ENCODE measurements around the gene WNK3.

The WNK3 gene

GRCh38 chrX:54238588-54238987 lies 119.3 kb downstream of the WNK3 start:
- Histone ChIP-seq H3K4me2 (ENCODE audit: low read depth, low read length) (no peak overlapping the region), H3K79me2 (ENCODE audit: low read length) (no peaks in the 10 kb centered on the region), H3K9me2 (replicated peaks; ENCODE audit: insufficient read depth, low read length) (no peaks in the 10 kb centered on the region), H3K27ac (ENCODE audit: low read length) (no peak overlapping the region), H2AFZ (ENCODE audit: low read length) (no peak overlapping the region), H3K4me1 (ENCODE audit: low read length) (no peaks in the 10 kb centered on the region), H3K4me3 (ENCODE audit: low read length) (no peak overlapping the region), H3K9ac (ENCODE audit: low read length) (no peak overlapping the region), H3K9me3 (replicated peaks; ENCODE audit: insufficient read depth, low read length) (no peaks in the 10 kb centered on the region), H3K36me3 (replicated peaks; ENCODE audit: insufficient read depth, low read length) (no peaks in the 10 kb centered on the region), H4K20me1 (ENCODE audit: insufficient read depth, low read length) (no peaks in the 10 kb centered on the region), H3F3A (ENCODE audit: insufficient read depth, low read length) (no peaks in the 10 kb centered on the region), H3K27me3 (replicated peaks; ENCODE audit: insufficient read depth, low read length) (no peaks in the 10 kb centered on the region)
- TF ChIP-seq, protein P1, sequence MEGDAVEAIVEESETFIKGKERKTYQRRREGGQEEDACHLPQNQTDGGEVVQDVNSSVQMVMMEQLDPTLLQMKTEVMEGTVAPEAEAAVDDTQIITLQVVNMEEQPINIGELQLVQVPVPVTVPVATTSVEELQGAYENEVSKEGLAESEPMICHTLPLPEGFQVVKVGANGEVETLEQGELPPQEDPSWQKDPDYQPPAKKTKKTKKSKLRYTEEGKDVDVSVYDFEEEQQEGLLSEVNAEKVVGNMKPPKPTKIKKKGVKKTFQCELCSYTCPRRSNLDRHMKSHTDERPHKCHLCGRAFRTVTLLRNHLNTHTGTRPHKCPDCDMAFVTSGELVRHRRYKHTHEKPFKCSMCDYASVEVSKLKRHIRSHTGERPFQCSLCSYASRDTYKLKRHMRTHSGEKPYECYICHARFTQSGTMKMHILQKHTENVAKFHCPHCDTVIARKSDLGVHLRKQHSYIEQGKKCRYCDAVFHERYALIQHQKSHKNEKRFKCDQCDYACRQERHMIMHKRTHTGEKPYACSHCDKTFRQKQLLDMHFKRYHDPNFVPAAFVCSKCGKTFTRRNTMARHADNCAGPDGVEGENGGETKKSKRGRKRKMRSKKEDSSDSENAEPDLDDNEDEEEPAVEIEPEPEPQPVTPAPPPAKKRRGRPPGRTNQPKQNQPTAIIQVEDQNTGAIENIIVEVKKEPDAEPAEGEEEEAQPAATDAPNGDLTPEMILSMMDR (IDR thresholded peaks at IDR 0.05; ENCODE audit: low read length): no peak
- TF ChIP-seq EZH2phosphoT487 (IDR thresholded peaks at IDR 0.05; ENCODE audit: low read length): no peak
- TF ChIP-seq EZH2 (optimal IDR thresholded peaks at IDR 0.05; ENCODE audit: low read depth, low read length): no peak
- no peak for DNase-seq

- Histone ChIP-seq H3K36me3 (replicated peaks; ENCODE audit: insufficient read depth, low read length) (no peaks in the 10 kb centered on the region), H3K9me3 (replicated peaks; ENCODE audit: insufficient read depth, low read length) (no peaks in the 10 kb centered on the region), H3K9ac (ENCODE audit: low read length) (no peak overlapping the region), H3K4me1 (ENCODE audit: low read length) (no peaks in the 10 kb centered on the region), H3K4me2 (ENCODE audit: low read depth, low read length) (no peak overlapping the region), H3K79me2 (ENCODE audit: low read length) (no peaks in the 10 kb centered on the region), H3K9me2 (replicated peaks; ENCODE audit: insufficient read depth, low read length) (no peaks in the 10 kb centered on the region), H3K27me3 (replicated peaks; ENCODE audit: insufficient read depth, low read length) (no peaks in the 10 kb centered on the region), H2AFZ (ENCODE audit: low read length) (no peak overlapping the region), H3K4me3 (ENCODE audit: low read length) (no peak overlapping the region), H4K20me1 (ENCODE audit: insufficient read depth, low read length) (no peaks in the 10 kb centered on the region), H3F3A (ENCODE audit: insufficient read depth, low read length) (no peaks in the 10 kb centered on the region), H3K27ac (ENCODE audit: low read length) (no peak overlapping the region)
- TF ChIP-seq, protein P1 (IDR thresholded peaks at IDR 0.05; ENCODE audit: low read length): no peak
- TF ChIP-seq EZH2phosphoT487 (IDR thresholded peaks at IDR 0.05; ENCODE audit: low read length) (no peak), EZH2 (optimal IDR thresholded peaks at IDR 0.05; ENCODE audit: low read depth, low read length) (no peak)
- no peak for DNase-seq
These were observed 120.8 kb downstream of the WNK3 start for GRCh38 chrX:54237014-54237413.

- H3K79me2 ChIP-seq (ENCODE audit: low read length): no peaks in the 10 kb centered on the region
- no peaks in the 10 kb centered on the region for H3K36me3 ChIP-seq (replicated peaks; ENCODE audit: insufficient read depth, low read length)
- no peaks in the 10 kb centered on the region for H3K9me3 ChIP-seq (replicated peaks; ENCODE audit: insufficient read depth, low read length)
- H3K27ac ChIP-seq (ENCODE audit: low read length): no peak overlapping the region
- no peaks in the 10 kb centered on the region for H3K4me1 ChIP-seq (ENCODE audit: low read length)
- H4K20me1 ChIP-seq (ENCODE audit: insufficient read depth, low read length): no peaks in the 10 kb centered on the region
- H3K4me2 ChIP-seq (ENCODE audit: low read depth, low read length): no peak overlapping the region
- H3K9me2 ChIP-seq (replicated peaks; ENCODE audit: insufficient read depth, low read length): no peaks in the 10 kb centered on the region
- no peak overlapping the region for H2AFZ ChIP-seq (ENCODE audit: low read length)
- TF ChIP-seq, protein P1 (IDR thresholded peaks at IDR 0.05; ENCODE audit: low read length): no peak
- TF ChIP-seq EZH2 (optimal IDR thresholded peaks at IDR 0.05; ENCODE audit: low read depth, low read length) (no peak), EZH2phosphoT487 (IDR thresholded peaks at IDR 0.05; ENCODE audit: low read length) (no peak)
- no peaks in the 10 kb centered on the region for H3K27me3 ChIP-seq (replicated peaks; ENCODE audit: insufficient read depth, low read length)
- DNase-seq: no peak
- no peaks in the 10 kb centered on the region for H3F3A ChIP-seq (ENCODE audit: insufficient read depth, low read length)
- H3K9ac ChIP-seq (ENCODE audit: low read length): no peak overlapping the region
- no peak overlapping the region for H3K4me3 ChIP-seq (ENCODE audit: low read length)
These were observed 127.3 kb downstream of the WNK3 start for GRCh38 chrX:54230435-54231148.

All from MM.1S (cell line).